ENCODE data around the gene CDH13.

The CDH13 gene

DNA sequence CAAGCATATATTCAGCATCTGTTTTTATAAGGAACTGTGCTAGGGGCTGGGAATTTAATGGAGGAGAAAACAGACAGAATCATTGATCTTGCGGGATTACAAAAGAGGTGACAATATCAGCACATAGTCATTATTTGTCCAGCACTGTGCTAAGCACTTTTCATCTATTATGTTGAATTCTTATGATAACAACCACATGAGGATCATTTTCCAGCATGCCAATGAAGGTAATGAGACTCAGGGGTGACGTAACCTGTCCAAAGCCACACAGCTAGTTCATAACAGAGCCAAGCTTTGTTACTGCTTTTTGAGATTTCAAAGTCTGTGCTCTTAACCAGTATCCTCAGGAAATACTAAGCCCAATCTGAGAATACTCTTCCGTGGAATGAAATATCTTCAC lies 503.3 kb downstream of the CDH13 start:
- no peak for DNase-seq

DNA sequence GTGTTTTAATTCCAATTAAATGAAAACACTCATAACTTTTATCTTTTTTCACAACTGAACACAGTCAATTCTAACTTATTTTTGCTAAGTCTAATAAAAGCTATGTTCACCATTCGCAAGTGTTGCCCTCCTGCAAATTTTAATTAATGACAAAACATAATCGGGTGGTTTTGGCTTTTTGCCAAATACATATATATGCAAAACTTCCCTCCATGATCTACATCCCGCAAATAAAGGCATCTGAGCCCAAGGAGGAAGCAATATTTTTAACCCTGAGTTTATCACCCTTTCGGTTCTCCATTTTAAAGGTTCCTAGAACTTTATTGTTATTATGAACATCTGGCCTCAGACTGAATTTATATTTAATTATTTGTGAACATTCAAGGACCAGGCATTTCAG lies 507.9 kb downstream of the CDH13 start:
- DNase-seq = no peak

DNA sequence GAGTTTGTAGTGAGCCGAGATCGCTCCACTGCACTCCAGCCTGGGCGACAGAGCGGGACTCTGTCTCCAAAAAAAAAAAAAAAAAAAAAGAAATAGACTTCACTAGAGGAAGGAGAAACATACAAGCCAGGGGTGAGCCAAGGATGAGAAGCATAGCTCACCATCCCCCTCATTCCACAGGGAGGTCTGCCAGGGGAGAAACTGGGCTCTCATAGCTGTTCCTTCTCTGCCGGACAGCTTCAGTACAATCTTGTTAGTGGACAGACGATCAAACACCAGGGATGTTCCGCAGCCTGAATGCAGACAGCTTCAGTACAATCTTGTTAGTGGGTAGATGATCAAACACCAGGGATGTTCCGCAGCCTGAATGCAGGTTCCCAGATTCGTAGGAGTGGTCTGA lies 509.6 kb downstream of the CDH13 start:
- no peak for DNase-seq

DNA sequence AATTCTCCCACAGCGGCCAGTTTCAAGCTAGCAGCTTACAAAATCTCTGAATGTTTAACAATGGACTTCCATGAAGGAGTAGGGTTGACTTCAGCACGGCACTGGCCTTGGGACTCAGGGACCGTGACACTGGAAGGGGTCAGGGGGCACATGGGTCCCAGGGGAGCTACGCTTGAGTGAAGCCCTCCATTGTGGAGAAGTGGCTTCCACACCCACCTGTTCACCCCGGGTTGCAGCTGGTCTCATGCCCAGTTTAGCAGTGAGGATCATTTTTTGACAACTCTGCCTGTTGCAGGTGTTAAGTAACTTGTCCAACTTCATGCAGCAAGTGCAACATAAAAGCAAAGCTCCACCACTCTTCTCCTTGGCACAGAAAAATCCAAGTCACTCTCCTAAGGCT lies 510.2 kb downstream of the CDH13 start:
- no peak for DNase-seq

DNA sequence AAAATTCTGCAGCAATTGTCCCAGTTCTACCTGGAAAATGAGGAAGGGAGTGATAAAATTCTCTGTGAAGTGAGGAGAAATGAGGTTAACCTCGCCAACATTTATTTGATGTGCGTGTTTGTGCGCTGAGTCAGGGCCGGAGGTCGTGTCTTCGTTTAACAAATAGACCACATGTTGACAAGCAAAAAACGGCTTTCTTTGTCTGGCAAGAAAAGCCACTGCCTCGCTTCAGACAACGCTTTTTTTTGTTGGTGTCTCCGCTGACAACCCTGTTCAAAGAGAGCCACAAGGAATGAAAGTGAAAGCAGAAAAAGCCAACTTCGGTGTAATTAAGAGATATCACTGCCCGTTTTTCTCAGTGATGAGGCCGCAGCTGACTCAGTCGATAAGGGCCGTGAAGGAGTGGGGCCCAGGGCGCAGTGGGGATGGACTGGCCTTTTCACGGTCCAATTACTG lies 510.6 kb downstream of the CDH13 start:
- no peak for DNase-seq

GRCh38 chr16:83137894-83138293 lies 511.1 kb downstream of the CDH13 start:
- no peak for DNase-seq

GRCh38 chr16:83138512-83138911 lies 511.7 kb downstream of the CDH13 start:
- DNase-seq = no peak

GRCh38 chr16:83138976-83139690 lies 512.4 kb downstream of the CDH13 start:
- no peak for DNase-seq

- DNase-seq = no peak
Observed at GRCh38 chr16:83143788-83144187, 517.0 kb downstream of the CDH13 start.

DNA sequence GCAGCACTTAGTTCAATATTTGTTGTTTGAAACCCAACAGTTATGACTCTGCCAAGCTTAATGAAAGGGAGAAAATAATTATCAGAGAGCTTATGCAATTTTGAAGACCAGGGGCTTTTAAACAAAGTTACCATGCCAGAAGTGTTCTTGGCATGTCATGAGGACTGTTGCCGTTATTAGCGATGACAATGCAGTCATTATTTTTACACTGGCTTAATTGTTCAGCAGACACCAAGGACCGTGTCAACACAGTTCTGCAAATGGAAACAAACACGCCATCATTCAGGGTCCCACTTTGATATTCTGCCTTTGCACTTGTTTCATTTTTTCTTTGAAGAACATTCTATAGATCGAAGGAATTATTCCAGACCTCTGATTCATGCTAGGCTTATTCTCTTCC lies 518.5 kb downstream of the CDH13 start:
- no peak for DNase-seq

GRCh38 chr16:83147244-83147643 lies 520.5 kb downstream of the CDH13 start:
- no peak for DNase-seq

DNA sequence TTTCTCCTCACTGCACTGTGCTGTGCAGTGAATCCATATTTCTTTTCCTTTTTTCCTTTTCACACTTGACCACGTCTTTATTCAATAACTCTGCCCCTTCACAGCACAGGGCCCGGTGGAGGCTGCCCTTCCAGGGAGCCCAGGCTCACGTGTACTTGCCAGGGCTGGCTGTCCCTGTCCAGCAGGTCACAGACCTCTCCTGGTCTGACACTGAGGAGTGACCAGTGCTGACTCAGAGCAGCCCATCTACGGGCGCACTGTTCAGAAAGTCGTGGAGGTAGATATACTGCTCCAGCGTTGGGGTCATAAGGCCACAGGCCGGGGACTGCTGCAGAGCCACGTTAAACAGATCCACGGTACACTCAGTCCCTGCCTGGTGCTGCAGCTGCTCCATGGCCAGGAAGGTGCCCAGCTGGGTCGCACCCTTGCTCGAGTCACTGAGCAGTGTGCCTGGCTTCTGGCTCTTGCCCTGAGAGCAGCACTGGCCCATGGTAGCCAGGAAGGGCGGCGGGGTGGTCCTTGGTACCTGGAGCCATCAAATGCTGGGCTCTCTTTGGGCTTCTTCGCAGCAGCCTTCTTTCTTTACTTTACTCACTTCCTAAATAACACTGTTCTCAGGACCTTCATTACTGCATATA lies 531.7 kb downstream of the CDH13 start:
- DNase-seq = no peak

DNA sequence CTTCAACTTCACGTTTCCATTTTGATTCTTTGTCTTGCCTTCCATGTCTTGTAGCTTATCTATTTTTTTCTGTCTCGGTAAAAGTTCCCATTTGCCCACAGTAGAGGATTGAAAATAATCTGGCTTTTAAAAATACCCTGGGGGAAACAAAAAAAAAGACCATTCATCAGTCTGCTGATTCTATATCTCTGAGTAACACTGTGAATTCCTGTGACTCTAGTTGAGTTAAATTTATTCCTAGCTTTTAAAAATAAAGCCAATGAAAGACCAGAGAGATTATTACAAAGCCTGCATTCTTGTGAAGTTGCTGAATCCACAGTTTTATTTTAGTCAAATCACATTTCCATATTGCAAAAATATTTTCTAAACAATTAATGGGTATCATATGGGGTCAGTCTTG lies 532.3 kb downstream of the CDH13 start:
- DNase-seq = no peak

GRCh38 chr16:83160287-83161020 lies 533.7 kb downstream of the CDH13 start:
- no peak for DNase-seq

GRCh38 chr16:83162791-83163190 lies 536.0 kb downstream of the CDH13 start:
- DNase-seq = no peak

DNA sequence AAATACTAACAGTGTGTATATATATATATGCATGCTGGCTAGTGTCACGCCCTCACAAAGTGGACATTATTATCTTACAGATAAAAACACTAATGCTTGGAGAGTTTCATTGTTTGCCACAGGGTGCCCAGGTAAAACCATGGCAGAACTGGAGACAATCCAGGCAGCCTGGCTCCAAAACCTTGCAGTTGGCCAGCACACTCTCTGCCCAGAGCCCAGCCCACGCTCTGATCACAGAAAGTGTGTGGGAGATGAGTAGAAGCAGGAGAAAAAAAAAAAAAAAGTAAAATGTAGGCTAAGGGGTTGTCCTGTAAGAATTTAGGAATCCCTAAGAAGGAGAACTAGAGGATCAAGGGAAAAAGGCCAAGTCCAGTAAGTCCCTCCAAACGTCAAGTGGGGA lies 538.0 kb downstream of the CDH13 start:
- DNase-seq = no peak

- no peak for DNase-seq
Observed at GRCh38 chr16:83171396-83171795, 544.6 kb downstream of the CDH13 start.

DNA sequence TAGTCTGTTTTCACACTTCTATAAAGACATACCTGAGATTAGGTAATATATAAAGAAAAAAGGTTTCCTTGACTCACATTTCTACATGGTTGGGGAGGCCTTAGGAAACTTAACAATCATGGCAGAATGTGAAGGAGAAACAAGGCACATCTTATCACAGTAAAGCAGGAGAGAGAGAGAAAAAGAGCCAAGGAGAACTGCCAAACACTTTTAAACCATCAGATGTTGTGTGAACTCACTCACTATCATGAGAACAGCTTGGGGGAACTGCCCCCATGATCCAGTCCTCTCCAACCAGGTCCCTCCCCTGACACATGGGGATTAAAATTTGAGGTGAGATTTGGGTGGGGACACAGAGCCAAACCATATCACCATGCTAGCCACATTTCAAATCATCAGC lies 547.9 kb downstream of the CDH13 start:
- DNase-seq = no peak

- no peak for DNase-seq
Observed at GRCh38 chr16:83176802-83177201, 550.0 kb downstream of the CDH13 start.

GRCh38 chr16:83185902-83186301 lies 559.1 kb downstream of the CDH13 start:
- no peak for DNase-seq

GRCh38 chr16:83187405-83187804 lies 560.6 kb downstream of the CDH13 start:
- no peak for DNase-seq

GRCh38 chr16:83196796-83197195 lies 570.0 kb downstream of the CDH13 start:
- DNase-seq = no peak

DNA sequence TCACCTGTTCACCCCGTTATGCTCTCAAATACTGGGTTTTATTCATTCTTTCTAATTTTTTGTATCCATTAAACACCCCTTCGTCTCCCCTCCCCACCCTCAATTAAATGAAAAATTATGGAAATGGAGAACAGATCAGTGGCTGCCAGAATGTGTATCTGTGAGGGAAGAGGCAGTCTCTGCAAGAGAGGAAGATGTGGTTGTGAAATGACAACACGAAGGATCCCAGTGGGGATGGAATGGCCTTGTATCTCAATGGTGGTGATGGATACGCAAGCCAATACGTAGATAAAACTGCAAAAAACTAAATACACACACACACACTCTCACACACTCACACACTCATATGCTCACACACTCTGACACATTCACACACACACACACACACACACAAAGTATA lies 570.7 kb downstream of the CDH13 start:
- no peak for DNase-seq

DNA sequence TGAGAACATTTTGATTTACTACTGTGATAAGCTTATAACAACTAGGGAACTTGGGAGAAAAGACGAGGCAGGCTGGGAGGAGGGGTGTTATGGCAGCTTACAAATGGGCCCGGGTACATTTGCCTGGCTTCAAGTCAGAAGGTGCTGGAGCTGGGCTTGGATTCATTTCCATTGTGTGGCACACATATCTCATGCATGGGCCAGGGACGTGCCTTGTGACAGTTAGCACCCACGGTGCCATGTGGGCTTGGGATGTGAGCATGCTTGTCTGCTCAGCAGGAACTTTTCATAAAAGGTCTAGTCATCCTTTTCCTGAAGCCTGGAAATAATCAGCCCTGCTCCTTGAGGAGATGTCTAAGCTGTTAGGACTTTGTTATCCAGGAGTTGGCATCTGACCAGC lies 572.2 kb downstream of the CDH13 start:
- no peak for DNase-seq

All from inflammatory macrophage (primary cell).